OCI-LY3 (cell line): ENCODE results near the gene PLK1.

ENCODE experiments used
- CTCF ChIP-seq: fragments of 200-600, 300-600 bp; sonication (generic); IDR thresholded peaks from 2 replicates; pipeline ENCODE4 v1.5.1; 2014; ENCODE audit warnings: antibody characterized with exemption, low read length, low read depth
- EZH2phosphoT487 ChIP-seq: fragments of 200-600 bp; shearing (Covaris generic); IDR thresholded peaks from 2 replicates; pipeline ENCODE4 v1.6.1; 2018; ENCODE audit warnings: antibody characterized with exemption, mixed run types, low read depth

GRCh38 chr16:23729503-23730424 lies 51.1 kb downstream of the PLK1 start:
- no peak for TF ChIP-seq CTCF
- no peak for TF ChIP-seq EZH2phosphoT487
